OCI-LY1 (cell line): ENCODE measurements around the gene CLCN5.

Source experiments
- H2AFZ ChIP-seq: fragments of 200-600 bp; sonication (generic), shearing (Covaris generic); 2 replicates; pipeline ENCODE4 v1.6.0; 2014; ENCODE audit warnings: antibody characterized with exemption, mild to moderate bottlenecking, low read length
- H3F3A ChIP-seq: fragments of 200-600 bp; sonication (generic), shearing (Covaris generic); 2 replicates; pipeline ENCODE4 v1.6.0; 2014; ENCODE audit warnings: mild to moderate bottlenecking, antibody characterized with exemption, low read length, moderate library complexity; ENCODE audit not compliant: insufficient read depth
- H3K27ac ChIP-seq: fragments of 200-600 bp; sonication (generic); 2 replicates; pipeline ENCODE4 v1.5.1; 2014; ENCODE audit warnings: low read length, mixed run types, mild to moderate bottlenecking, low read depth; ENCODE audit not compliant: poor library complexity, severe bottlenecking
- H3K27me3 ChIP-seq: fragments of 200-600 bp; sonication (generic); 2 replicates; pipeline ENCODE4 v1.6.0; 2014; ENCODE audit warnings: antibody characterized with exemption, mild to moderate bottlenecking, low read length, moderate library complexity; ENCODE audit not compliant: insufficient read depth
- H3K36me3 ChIP-seq: fragments of 200-600 bp; sonication (generic); 2 replicates; pipeline ENCODE4 v1.6.1; 2014; ENCODE audit warnings: mild to moderate bottlenecking, antibody characterized with exemption, low read length, moderate library complexity, mixed read lengths; ENCODE audit not compliant: insufficient read depth
- H3K4me1 ChIP-seq: fragments of 200-600 bp; sonication (generic); 2 replicates; pipeline ENCODE4 v1.5.1; 2014; ENCODE audit warnings: mild to moderate bottlenecking, low read length, moderate library complexity; ENCODE audit not compliant: insufficient read depth, severe bottlenecking
- H3K4me2 ChIP-seq: fragments of 200-600 bp; sonication (generic), shearing (Covaris generic); 2 replicates; pipeline ENCODE4 v1.6.1; 2014; ENCODE audit warnings: low read length
- H3K4me3 ChIP-seq: fragments of 200-600 bp; sonication (generic); 2 replicates; pipeline ENCODE4 v1.5.1; 2014; ENCODE audit warnings: low read length, low read depth, mild to moderate bottlenecking, mixed read lengths; ENCODE audit not compliant: poor library complexity, severe bottlenecking
- H3K79me2 ChIP-seq: fragments of 200-600 bp; shearing (Covaris generic); 2 replicates; pipeline ENCODE4 v1.6.1; 2016; ENCODE audit warnings: mixed run types, low read length, mixed read lengths; ENCODE audit not compliant: insufficient read depth
- H3K9ac ChIP-seq: fragments of 200-600 bp; sonication (generic), shearing (Covaris generic); 2 replicates; pipeline ENCODE4 v1.6.1; 2014; ENCODE audit warnings: mild to moderate bottlenecking, low read length, mixed read lengths
- H3K9me2 ChIP-seq: fragments of 200-600 bp; sonication (generic), shearing (Covaris generic); 2 replicates; pipeline ENCODE4 v1.6.1; 2014; ENCODE audit warnings: low read depth, mild to moderate bottlenecking, low read length, mixed read lengths
- H3K9me3 ChIP-seq: fragments of 200-600 bp; shearing (Covaris generic); 2 replicates; pipeline ENCODE4 v1.6.1; 2014; ENCODE audit warnings: low read length, mixed read lengths
- H4K20me1 ChIP-seq: fragments of 200-600 bp; sonication (generic), shearing (Covaris generic); 2 replicates; pipeline ENCODE4 v1.6.0; 2016; ENCODE audit warnings: mild to moderate bottlenecking, low read length; ENCODE audit not compliant: insufficient read depth
- CTCF ChIP-seq: fragments of 200-600 bp; sonication (generic), shearing (Covaris generic); IDR thresholded peaks from 2 replicates; pipeline ENCODE4 v1.5.1; 2017; ENCODE audit warnings: mild to moderate bottlenecking, antibody characterized with exemption, low read length, moderate library complexity, mixed read lengths
- EZH2 ChIP-seq: fragments of 200-600 bp; sonication (generic), shearing (Covaris generic); IDR thresholded peaks from 2 replicates; pipeline ENCODE4 v1.8.0; 2017; ENCODE audit warnings: borderline replicate concordance, mixed run types, mild to moderate bottlenecking, antibody characterized with exemption, low read length, moderate library complexity, mixed read lengths

Gene CLCN5

GRCh38 chrX:49978176-49978575 lies 55.8 kb downstream of the CLCN5 start:
- no peaks in the 10 kb centered on the region for H3F3A ChIP-seq
- H3K27me3 ChIP-seq, result no peaks in the 10 kb centered on the region
- no peak overlapping the region for H2AFZ ChIP-seq
- no peak overlapping the region for H3K9ac ChIP-seq
- no peak overlapping the region for H3K4me3 ChIP-seq
- H3K36me3 ChIP-seq, result no peaks in the 10 kb centered on the region
- no peaks in the 10 kb centered on the region for H4K20me1 ChIP-seq
- no peaks in the 10 kb centered on the region for H3K4me1 ChIP-seq
- no peak for TF ChIP-seq CTCF
- TF ChIP-seq EZH2, result no peak
- H3K4me2 ChIP-seq, result no peak overlapping the region
- H3K9me2 ChIP-seq, result no peaks in the 10 kb centered on the region
- no peaks in the 10 kb centered on the region for H3K9me3 ChIP-seq
- H3K79me2 ChIP-seq, result no peaks in the 10 kb centered on the region
- no peak overlapping the region for H3K27ac ChIP-seq

- H4K20me1 ChIP-seq, result no peaks in the 10 kb centered on the region
- H3K36me3 ChIP-seq, result no peaks in the 10 kb centered on the region
- H3K9me2 ChIP-seq, result no peaks in the 10 kb centered on the region
- H3K4me3 ChIP-seq, result no peak overlapping the region
- no peak overlapping the region for H3K27ac ChIP-seq
- no peaks in the 10 kb centered on the region for H3K79me2 ChIP-seq
- no peaks in the 10 kb centered on the region for H3K27me3 ChIP-seq
- no peaks in the 10 kb centered on the region for H3K9me3 ChIP-seq
- H3K4me1 ChIP-seq, result no peaks in the 10 kb centered on the region
- H2AFZ ChIP-seq, result no peak overlapping the region
- TF ChIP-seq CTCF, result no peak
- no peaks in the 10 kb centered on the region for H3F3A ChIP-seq
- H3K4me2 ChIP-seq, result no peak overlapping the region
- no peak overlapping the region for H3K9ac ChIP-seq
These were observed 63.7 kb downstream of the CLCN5 start for GRCh38 chrX:49986058-49986457.

- Histone ChIP-seq H3K36me3 (no peaks in the 10 kb centered on the region), H3K4me1 (no peaks in the 10 kb centered on the region), H3K27me3 (no peaks in the 10 kb centered on the region), H3K27ac (no peak overlapping the region), H3K9ac (no peak overlapping the region), H4K20me1 (no peaks in the 10 kb centered on the region), H3F3A (no peaks in the 10 kb centered on the region), H3K9me3 (no peaks in the 10 kb centered on the region), H3K4me2 (no peak overlapping the region), H3K9me2 (no peaks in the 10 kb centered on the region), H3K79me2 (no peaks in the 10 kb centered on the region), H3K4me3 (no peak overlapping the region), H2AFZ (no peak overlapping the region)
- TF ChIP-seq CTCF, result no peak
- TF ChIP-seq EZH2, result no peak
These were observed 65.3 kb downstream of the CLCN5 start for GRCh38 chrX:49987651-49988050.
